Adipocyte (in vitro differentiated cells): ENCODE results near the gene CEP128.

Experiments
- DNase-seq: peaks from one replicate; pipeline ENCODE4 v3.0.0-alpha.2; 2015; ENCODE audit warnings: low read depth
- H3K27me3 ChIP-seq: replicated peaks from 2 replicates; pipeline ENCODE4 v1.7.0; 2013; ENCODE audit warnings: mild to moderate bottlenecking, low read length, moderate library complexity; ENCODE audit not compliant: control insufficient read depth, insufficient read depth
- H3K36me3 ChIP-seq: 2 replicates; pipeline ENCODE4 v1.7.0; 2013; ENCODE audit warnings: low read length, mild to moderate bottlenecking, moderate library complexity; ENCODE audit not compliant: control insufficient read depth, insufficient read depth, severe bottlenecking
- H3K4me1 ChIP-seq: 2 replicates; pipeline ENCODE4 v1.7.0; 2013; ENCODE audit warnings: mild to moderate bottlenecking, low read length, moderate library complexity; ENCODE audit not compliant: control insufficient read depth, insufficient read depth
- H3K4me3 ChIP-seq: 2 replicates; pipeline ENCODE4 v1.7.0; 2013; ENCODE audit warnings: mild to moderate bottlenecking, low read length, moderate library complexity
- H3K9ac ChIP-seq: 2 replicates; pipeline ENCODE4 v1.7.0; 2013; ENCODE audit warnings: mild to moderate bottlenecking, low read length, moderate library complexity
- H3K9me3 ChIP-seq: 2 replicates; pipeline ENCODE4 v1.7.0; 2013; ENCODE audit warnings: mild to moderate bottlenecking, low read length, moderate library complexity; ENCODE audit not compliant: control insufficient read depth

The CEP128 gene

DNA sequence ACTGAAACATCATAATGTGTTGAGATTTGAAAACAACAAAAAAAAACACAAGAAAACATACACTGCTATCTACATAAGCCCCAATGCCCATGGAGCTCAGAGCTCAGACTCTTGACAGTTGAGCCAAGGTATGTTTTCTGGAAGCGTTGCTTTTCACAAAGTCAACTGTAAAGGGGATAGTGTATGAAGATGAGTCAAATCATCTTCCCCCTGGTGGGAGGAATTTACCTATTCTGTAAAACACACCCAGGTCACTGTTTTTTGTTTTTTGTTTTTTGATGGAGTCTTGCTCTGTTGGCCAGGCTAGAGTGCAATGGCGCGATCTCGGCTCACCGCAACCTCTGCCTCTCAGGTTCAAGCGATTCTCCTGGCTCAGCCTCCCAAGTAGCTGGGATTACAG lies 368.9 kb downstream of the CEP128 start:
- DNase-seq: no peak
- no peak overlapping the region for H3K4me3 ChIP-seq
- no peak overlapping the region for H3K9ac ChIP-seq
- H3K36me3 ChIP-seq: no peaks in the 10 kb centered on the region
- no peaks in the 10 kb centered on the region for H3K27me3 ChIP-seq
- H3K4me1 ChIP-seq: no peaks in the 10 kb centered on the region
- H3K9me3 ChIP-seq: no peaks in the 10 kb centered on the region

DNA sequence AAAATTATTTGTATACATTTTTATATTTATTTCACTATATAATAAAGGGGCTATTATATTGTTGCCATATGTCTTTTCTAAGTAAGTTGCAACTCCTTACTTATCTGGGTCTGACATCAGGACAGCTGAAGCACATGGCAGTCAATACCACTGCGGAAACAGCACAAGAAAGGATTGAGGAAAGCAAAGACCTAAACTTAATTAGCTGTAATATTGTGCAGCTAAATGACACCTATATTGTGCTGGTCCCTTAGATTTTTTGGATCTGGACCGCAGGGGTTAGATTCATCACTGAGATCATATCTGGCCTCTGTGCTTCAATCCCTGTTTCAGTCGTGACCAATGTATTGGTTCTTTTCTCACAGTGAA lies 370.6 kb downstream of the CEP128 start:
- DNase-seq: no peak
- H3K4me3 ChIP-seq: no peak overlapping the region
- H3K9me3 ChIP-seq: no peaks in the 10 kb centered on the region
- H3K36me3 ChIP-seq: no peaks in the 10 kb centered on the region
- no peak overlapping the region for H3K9ac ChIP-seq
- no peaks in the 10 kb centered on the region for H3K27me3 ChIP-seq
- H3K4me1 ChIP-seq: no peaks in the 10 kb centered on the region

DNA sequence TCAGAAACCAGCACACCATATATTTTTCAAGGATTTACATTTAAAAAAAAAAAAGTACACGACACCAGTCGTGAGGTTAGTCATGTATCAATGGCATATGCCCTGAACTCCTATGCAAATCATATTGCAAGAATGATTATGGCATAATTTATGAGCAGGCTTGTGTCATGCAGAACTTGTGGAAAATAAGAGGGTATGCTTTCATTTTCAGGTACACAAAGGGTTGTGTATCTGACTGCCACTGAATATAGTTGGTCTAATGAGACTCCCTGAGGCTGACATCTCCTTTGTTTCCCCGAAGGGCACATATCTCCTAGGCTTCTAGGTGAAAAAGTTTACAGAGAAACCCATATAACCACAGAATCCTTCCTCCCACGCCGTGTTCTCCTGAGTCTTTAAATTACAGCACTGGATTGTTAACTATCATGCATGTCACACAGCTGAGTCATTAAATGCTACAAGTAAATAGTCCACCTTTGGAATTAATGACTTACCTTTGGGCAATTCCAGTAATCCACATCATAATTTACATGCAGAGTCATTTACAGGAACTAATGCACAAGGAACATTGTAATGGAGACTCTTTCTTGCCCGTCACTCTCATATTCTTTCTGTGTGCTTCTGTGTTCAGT lies 373.5 kb downstream of the CEP128 start:
- DNase-seq: peak; percentile 30
- no peaks in the 10 kb centered on the region for H3K27me3 ChIP-seq
- no peaks in the 10 kb centered on the region for H3K36me3 ChIP-seq
- H3K9me3 ChIP-seq: no peaks in the 10 kb centered on the region
- H3K4me1 ChIP-seq: no peaks in the 10 kb centered on the region
- no peak overlapping the region for H3K4me3 ChIP-seq
- no peak overlapping the region for H3K9ac ChIP-seq

DNA sequence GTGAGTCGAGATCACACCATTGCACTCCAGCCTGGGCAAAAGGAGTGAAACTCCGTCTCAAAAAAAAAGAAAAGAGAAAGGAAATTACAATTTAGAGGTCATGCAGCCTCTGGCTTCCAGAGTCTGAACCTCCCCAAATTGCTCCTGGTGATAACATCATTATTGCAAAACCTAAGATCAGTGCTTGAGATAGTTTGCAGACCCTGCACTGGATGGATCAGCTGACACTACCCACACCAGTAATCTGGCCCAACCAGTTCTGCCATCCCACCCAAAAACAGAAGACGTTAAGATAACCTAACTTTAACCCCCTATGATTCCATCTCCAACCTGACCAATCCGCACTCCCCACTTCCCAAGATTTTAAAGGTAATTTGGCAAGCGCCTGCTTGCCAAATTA lies 376.5 kb downstream of the CEP128 start:
- no peaks in the 10 kb centered on the region for H3K9me3 ChIP-seq
- H3K4me1 ChIP-seq: no peaks in the 10 kb centered on the region
- H3K9ac ChIP-seq: no peak overlapping the region
- no peaks in the 10 kb centered on the region for H3K27me3 ChIP-seq
- H3K36me3 ChIP-seq: no peaks in the 10 kb centered on the region
- DNase-seq: no peak
- H3K4me3 ChIP-seq: no peak overlapping the region

DNA sequence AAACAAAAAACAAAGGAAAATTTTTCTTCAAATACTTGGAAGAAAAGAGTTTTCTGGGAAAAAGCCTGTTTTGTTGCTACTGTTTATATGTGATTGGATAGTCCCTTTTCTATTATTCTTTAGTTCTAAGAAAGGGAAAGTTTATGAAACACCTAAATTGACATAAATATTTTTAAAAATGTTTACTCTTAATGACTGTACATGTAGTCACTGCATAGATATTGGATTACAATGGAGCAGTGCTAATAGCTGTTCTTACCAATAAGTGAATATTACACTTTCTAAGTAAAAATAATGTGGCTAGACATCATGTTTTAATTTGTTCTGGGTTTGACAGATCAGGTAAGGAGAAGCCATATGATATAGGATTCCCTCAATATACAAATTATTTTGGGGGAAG lies 377.5 kb downstream of the CEP128 start:
- no peak for DNase-seq
- H3K36me3 ChIP-seq: no peaks in the 10 kb centered on the region
- no peaks in the 10 kb centered on the region for H3K27me3 ChIP-seq
- H3K9ac ChIP-seq: no peak overlapping the region
- no peaks in the 10 kb centered on the region for H3K9me3 ChIP-seq
- no peak overlapping the region for H3K4me3 ChIP-seq
- H3K4me1 ChIP-seq: no peaks in the 10 kb centered on the region

DNA sequence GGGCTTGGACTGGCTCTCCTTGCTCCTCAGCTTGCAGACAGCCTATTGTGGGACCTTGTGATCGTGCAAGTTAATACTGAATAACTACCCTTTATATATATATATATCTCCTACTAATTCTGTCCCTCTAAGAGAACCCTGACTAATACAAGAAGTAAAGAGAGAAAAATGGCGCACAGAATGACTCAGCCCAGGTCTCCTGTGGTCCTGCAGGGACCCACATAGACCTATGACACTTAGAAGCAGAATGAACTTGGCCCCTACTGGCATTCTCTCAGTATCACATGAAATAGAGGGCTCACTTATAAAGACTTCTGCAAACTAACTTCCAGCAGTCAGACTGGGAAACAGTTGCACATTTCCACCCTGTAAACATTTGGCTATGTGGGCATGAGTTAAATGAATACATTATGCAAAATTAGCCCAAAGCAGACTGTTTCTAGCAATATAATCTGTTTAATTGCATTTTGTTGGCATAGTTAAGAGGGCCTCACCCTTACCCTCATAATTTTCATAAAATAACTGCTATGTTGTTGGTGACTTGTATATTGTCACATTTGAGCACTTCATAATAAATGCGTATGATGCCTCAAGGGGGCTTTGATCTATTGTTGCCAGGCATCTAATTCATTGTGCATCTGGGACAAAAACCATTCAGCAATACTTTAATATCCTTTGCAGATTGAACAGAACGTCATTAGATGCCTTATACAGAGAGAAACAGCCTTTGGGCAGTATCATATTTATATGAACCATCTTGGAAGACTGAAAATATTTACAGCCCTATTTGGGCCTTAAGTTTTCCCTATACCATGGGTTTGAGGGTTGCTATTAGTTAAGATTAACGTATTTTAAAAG lies 380.5 kb downstream of the CEP128 start:
- Histone ChIP-seq H3K36me3 (no peaks in the 10 kb centered on the region), H3K9ac (no peak overlapping the region)
- no peak for DNase-seq

DNA sequence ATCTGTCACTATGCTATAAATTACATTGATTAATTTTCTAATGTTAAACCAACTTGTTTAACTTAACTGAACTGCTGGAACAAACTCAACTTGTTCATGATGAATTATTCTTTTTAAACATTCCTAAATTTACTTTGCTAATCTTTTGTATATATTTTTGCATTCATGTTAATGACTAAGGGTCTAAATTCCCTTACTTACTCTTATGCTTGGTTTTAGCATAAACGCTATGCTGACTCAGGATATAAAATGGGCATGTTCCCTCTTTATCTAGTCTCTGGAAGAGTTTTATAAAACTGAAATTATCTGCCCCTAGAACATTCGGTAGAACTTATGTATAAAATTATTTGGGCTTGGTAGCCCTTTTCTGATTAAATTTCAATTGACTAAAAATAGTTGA lies 387.4 kb downstream of the CEP128 start:
- Histone ChIP-seq H3K9ac (no peak overlapping the region), H3K4me3 (no peak overlapping the region), H3K36me3 (no peaks in the 10 kb centered on the region), H3K9me3 (no peaks in the 10 kb centered on the region), H3K4me1 (no peaks in the 10 kb centered on the region), H3K27me3 (no peaks in the 10 kb centered on the region)
- DNase-seq: no peak

More for the DNA sequence above, 380.5 kb downstream of the CEP128 start:
- H3K4me3 ChIP-seq: no peak overlapping the region
- H3K27me3 ChIP-seq: no peaks in the 10 kb centered on the region
- no peaks in the 10 kb centered on the region for H3K9me3 ChIP-seq
- no peaks in the 10 kb centered on the region for H3K4me1 ChIP-seq

DNA sequence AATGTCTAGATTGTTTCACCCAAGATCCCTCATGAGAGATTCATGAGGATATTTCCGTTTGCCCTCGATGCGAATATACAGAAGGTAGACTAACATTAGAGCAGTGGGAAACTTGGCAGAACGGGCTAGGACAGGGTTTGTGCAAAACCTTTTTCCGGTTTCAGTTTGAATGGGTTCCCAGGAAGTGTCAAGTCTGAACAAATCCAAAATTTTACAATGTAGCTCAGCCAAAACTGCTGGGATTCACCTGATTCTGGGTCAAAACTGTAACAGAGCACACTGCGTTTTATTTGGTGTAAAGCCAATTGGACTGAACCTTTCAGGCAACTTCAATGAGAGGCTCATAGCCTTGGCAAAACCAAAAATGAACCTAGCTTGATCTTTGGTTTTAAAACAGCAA lies 392.4 kb downstream of the CEP128 start:
- Histone ChIP-seq H3K36me3 (no peaks in the 10 kb centered on the region), H3K9me3 (no peaks in the 10 kb centered on the region), H3K4me3 (no peak overlapping the region), H3K9ac (no peak overlapping the region), H3K27me3 (no peaks in the 10 kb centered on the region), H3K4me1 (no peaks in the 10 kb centered on the region)
- DNase-seq: no peak

DNA sequence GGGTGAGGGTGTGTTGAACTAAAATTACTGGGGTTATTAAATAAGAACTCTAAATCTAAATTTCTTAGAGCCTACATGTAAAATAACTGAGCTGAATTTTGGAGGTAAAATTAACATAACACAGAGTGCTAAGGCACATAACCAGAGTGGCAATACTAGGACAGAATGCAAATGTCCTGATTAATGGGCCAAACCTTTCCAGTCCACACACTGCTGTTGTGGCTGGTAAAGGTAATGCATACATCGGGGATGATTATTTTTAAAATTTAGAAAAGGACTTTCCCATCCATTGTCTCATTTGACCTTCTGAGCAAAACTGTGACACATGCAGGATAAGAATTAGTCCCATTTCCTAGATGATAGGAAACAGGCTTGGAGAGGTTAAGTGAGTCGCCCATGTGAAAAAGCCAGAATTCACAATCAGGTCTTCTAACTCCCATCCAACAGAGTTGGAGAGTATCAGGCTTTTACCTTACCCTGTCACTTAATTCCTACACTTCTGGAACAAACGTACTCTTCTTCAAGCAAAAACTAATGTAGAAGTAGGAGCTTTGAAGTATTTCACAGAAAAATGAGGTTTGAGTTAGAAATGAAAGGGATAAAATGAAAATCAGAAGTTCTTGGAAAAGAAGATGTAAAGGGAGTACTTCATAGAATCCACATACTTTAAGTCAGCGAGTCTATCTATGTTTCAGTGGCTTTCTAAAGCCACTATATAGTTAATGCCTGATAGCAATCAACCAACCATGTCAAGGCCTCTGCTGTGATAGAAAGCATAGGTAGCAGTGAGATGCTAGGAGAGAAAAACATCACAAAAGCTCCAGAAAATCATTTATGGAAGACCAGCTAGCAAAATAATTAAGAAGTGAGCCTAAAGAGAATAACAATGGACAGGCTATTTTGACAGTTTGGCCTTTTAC lies 395.3 kb downstream of the CEP128 start:
- Histone ChIP-seq H3K36me3 (no peaks in the 10 kb centered on the region), H3K9ac (no peak overlapping the region), H3K9me3 (no peaks in the 10 kb centered on the region), H3K4me1 (no peaks in the 10 kb centered on the region), H3K4me3 (no peak overlapping the region), H3K27me3 (no peaks in the 10 kb centered on the region)
- DNase-seq: no peak

DNA sequence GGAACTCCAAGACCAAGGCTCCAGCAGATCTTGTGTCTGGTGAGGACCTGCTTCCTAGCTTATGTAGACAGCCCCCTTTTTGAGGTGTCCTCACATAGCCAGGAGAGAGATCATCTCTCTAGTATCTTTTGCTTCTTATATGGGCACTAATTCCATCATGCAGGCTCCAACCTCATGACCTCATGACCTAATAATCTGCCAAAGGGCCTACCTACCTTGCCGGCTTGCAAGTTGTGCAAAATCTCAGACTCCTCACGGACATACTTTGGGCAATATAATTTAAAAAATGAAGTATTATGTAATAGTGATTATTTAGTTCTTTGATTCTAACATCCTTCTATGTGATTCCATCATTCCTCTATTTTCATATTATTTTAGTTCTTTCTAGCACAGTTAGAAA lies 397.2 kb downstream of the CEP128 start:
- Histone ChIP-seq H3K4me3 (no peak overlapping the region), H3K27me3 (no peaks in the 10 kb centered on the region), H3K36me3 (no peaks in the 10 kb centered on the region), H3K9ac (no peak overlapping the region), H3K4me1 (no peaks in the 10 kb centered on the region), H3K9me3 (no peaks in the 10 kb centered on the region)
- DNase-seq: no peak

DNA sequence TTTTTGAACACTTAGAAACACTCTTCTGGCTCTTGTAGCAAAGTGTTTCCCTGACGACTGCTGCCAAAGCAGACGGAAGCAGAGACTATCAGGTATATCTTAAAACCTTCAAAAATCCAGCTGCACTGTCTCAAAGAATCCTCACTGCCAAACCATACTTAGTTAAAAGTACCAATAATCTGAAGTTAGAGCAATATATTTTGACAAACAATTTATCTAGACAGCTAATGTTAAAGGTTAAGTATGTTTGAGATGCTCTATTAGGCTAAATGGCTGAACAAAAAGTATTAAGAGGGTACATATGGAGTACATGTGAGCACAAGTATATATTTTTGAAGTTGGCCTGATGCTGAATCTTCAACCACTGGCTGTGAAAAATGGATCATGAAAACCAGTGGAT lies 398.3 kb downstream of the CEP128 start:
- H3K4me1 ChIP-seq: no peaks in the 10 kb centered on the region
- H3K36me3 ChIP-seq: no peaks in the 10 kb centered on the region
- H3K9ac ChIP-seq: no peak overlapping the region
- no peak overlapping the region for H3K4me3 ChIP-seq
- no peak for DNase-seq
- no peaks in the 10 kb centered on the region for H3K9me3 ChIP-seq
- H3K27me3 ChIP-seq: no peaks in the 10 kb centered on the region
